ENCODE results near the gene STX3.
"Not testable (repeated sequence)": the region's sequence is repeated elsewhere in the genome, so short reads cannot be mapped to it uniquely, and the experiment has no call there.

Gene STX3

GRCh38 chr11:59846556-59846955 is 91.4 kb downstream of the STX3 start:
- no peak overlapping the region for H3K9ac ChIP-seq (ENCODE audit: low read length in 5 of 5)
- H3K36me3 ChIP-seq (ENCODE audit: control insufficient read depth in 5 of 5, insufficient read depth in 5 of 5, low read length in 5 of 5) = no peaks in the 10 kb centered on the region
- no peaks in the 10 kb centered on the region for H3K27me3 ChIP-seq (ENCODE audit: control insufficient read depth in 5 of 5, insufficient read depth in 4 of 5, low read length in 5 of 5)
- H3K9me3 ChIP-seq (ENCODE audit: control insufficient read depth in 5 of 5, low read length in 5 of 5) = no peaks in the 10 kb centered on the region
- H3K4me1 ChIP-seq (ENCODE audit: control insufficient read depth in 5 of 5, insufficient read depth in 5 of 5, low read length in 5 of 5) = no peaks in the 10 kb centered on the region
- no peak overlapping the region for H3K27ac ChIP-seq (ENCODE audit: low read depth, low read length)
- no peak overlapping the region for H3K4me3 ChIP-seq (ENCODE audit: low read depth in 1 of 5, low read length in 5 of 5)

- Histone ChIP-seq H3K27ac (ENCODE audit: low read depth, low read length) (no peak overlapping the region), H3K36me3 (ENCODE audit: control insufficient read depth in 5 of 5, insufficient read depth in 5 of 5, low read length in 5 of 5) (no peaks in the 10 kb centered on the region), H3K9me3 (ENCODE audit: control insufficient read depth in 5 of 5, low read length in 5 of 5) (no peaks in the 10 kb centered on the region), H3K27me3 (ENCODE audit: control insufficient read depth in 5 of 5, insufficient read depth in 4 of 5, low read length in 5 of 5) (no peaks in the 10 kb centered on the region), H3K4me1 (ENCODE audit: control insufficient read depth in 5 of 5, insufficient read depth in 5 of 5, low read length in 5 of 5) (no peaks in the 10 kb centered on the region), H3K9ac (ENCODE audit: low read length in 5 of 5) (no peak overlapping the region), H3K4me3 (ENCODE audit: low read depth in 1 of 5, low read length in 5 of 5) (no peak overlapping the region)
These were observed 92.5 kb downstream of the STX3 start for GRCh38 chr11:59847626-59848025.

GRCh38 chr11:59848439-59848838 is 93.3 kb downstream of the STX3 start:
- not testable (repeated sequence) for H3K9ac ChIP-seq (ENCODE audit: low read length in 5 of 5); H3K27me3 ChIP-seq (ENCODE audit: control insufficient read depth in 5 of 5, insufficient read depth in 4 of 5, low read length in 5 of 5); H3K9me3 ChIP-seq (ENCODE audit: control insufficient read depth in 5 of 5, low read length in 5 of 5); H3K4me1 ChIP-seq (ENCODE audit: control insufficient read depth in 5 of 5, insufficient read depth in 5 of 5, low read length in 5 of 5); H3K36me3 ChIP-seq (ENCODE audit: control insufficient read depth in 5 of 5, insufficient read depth in 5 of 5, low read length in 5 of 5); H3K4me3 ChIP-seq (ENCODE audit: low read depth in 1 of 5, low read length in 5 of 5); H3K27ac ChIP-seq (ENCODE audit: low read depth, low read length)

GRCh38 chr11:59849129-59849528 is 94.0 kb downstream of the STX3 start:
- no peak overlapping the region for H3K4me3 ChIP-seq (ENCODE audit: low read depth in 1 of 5, low read length in 5 of 5)
- H3K36me3 ChIP-seq (ENCODE audit: control insufficient read depth in 5 of 5, insufficient read depth in 5 of 5, low read length in 5 of 5) = no peaks in the 10 kb centered on the region
- H3K27me3 ChIP-seq (ENCODE audit: control insufficient read depth in 5 of 5, insufficient read depth in 4 of 5, low read length in 5 of 5) = no peaks in the 10 kb centered on the region
- no peak overlapping the region for H3K27ac ChIP-seq (ENCODE audit: low read depth, low read length)
- no peaks in the 10 kb centered on the region for H3K4me1 ChIP-seq (ENCODE audit: control insufficient read depth in 5 of 5, insufficient read depth in 5 of 5, low read length in 5 of 5)
- no peaks in the 10 kb centered on the region for H3K9me3 ChIP-seq (ENCODE audit: control insufficient read depth in 5 of 5, low read length in 5 of 5)
- no peak overlapping the region for H3K9ac ChIP-seq (ENCODE audit: low read length in 5 of 5)

GRCh38 chr11:59849551-59849950 is 94.4 kb downstream of the STX3 start:
- H3K27ac ChIP-seq (ENCODE audit: low read depth, low read length); H3K9me3 ChIP-seq (ENCODE audit: control insufficient read depth in 5 of 5, low read length in 5 of 5); H3K4me3 ChIP-seq (ENCODE audit: low read depth in 1 of 5, low read length in 5 of 5): not testable (repeated sequence)

GRCh38 chr11:59851416-59851815 is 96.2 kb downstream of the STX3 start:
- not testable (repeated sequence) for H3K27ac ChIP-seq (ENCODE audit: low read depth, low read length); H3K4me3 ChIP-seq (ENCODE audit: low read depth in 1 of 5, low read length in 5 of 5); H3K36me3 ChIP-seq (ENCODE audit: control insufficient read depth in 5 of 5, insufficient read depth in 5 of 5, low read length in 5 of 5); H3K27me3 ChIP-seq (ENCODE audit: control insufficient read depth in 5 of 5, insufficient read depth in 4 of 5, low read length in 5 of 5); H3K9me3 ChIP-seq (ENCODE audit: control insufficient read depth in 5 of 5, low read length in 5 of 5); H3K4me1 ChIP-seq (ENCODE audit: control insufficient read depth in 5 of 5, insufficient read depth in 5 of 5, low read length in 5 of 5); H3K9ac ChIP-seq (ENCODE audit: low read length in 5 of 5)

More at GRCh38 chr11:59849551-59849950, 94.4 kb downstream of the STX3 start:
- not testable (repeated sequence) for H3K4me1 ChIP-seq (ENCODE audit: control insufficient read depth in 5 of 5, insufficient read depth in 5 of 5, low read length in 5 of 5); H3K27me3 ChIP-seq (ENCODE audit: control insufficient read depth in 5 of 5, insufficient read depth in 4 of 5, low read length in 5 of 5); H3K9ac ChIP-seq (ENCODE audit: low read length in 5 of 5); H3K36me3 ChIP-seq (ENCODE audit: control insufficient read depth in 5 of 5, insufficient read depth in 5 of 5, low read length in 5 of 5)

- Histone ChIP-seq H3K4me1 (ENCODE audit: control insufficient read depth in 5 of 5, insufficient read depth in 5 of 5, low read length in 5 of 5) (no peaks in the 10 kb centered on the region), H3K27me3 (ENCODE audit: control insufficient read depth in 5 of 5, insufficient read depth in 4 of 5, low read length in 5 of 5) (no peaks in the 10 kb centered on the region), H3K36me3 (ENCODE audit: control insufficient read depth in 5 of 5, insufficient read depth in 5 of 5, low read length in 5 of 5) (no peaks in the 10 kb centered on the region), H3K9ac (ENCODE audit: low read length in 5 of 5) (no peak overlapping the region), H3K9me3 (ENCODE audit: control insufficient read depth in 5 of 5, low read length in 5 of 5) (no peaks in the 10 kb centered on the region), H3K4me3 (ENCODE audit: low read depth in 1 of 5, low read length in 5 of 5) (no peak overlapping the region), H3K27ac (ENCODE audit: low read depth, low read length) (no peak overlapping the region)
These were observed 99.7 kb downstream of the STX3 start for GRCh38 chr11:59854871-59855270.
